ENCODE data around the gene EIPR1.

Gene EIPR1

DNA sequence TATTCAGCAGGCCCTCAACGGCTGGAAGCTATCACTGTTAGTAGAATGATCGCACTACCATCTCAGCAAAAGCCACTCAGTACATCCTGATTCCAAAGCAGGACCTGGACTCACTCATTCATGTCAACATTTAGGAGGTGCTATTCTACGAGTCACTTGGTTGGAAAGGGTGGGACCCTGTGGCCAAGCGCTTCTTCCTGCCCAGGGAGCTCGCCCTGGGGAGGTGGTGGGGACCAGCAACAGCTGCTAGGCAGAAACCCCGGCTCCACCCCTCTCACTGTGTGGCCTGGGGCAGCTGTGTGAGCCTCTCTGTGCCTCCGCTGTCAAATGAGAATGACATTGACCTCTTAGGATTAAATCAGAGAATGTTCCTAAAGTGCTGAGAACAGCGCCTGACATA, 231.4 kb downstream of the EIPR1 start:
- no peak overlapping the region for H3K4me3 ChIP-seq (ENCODE audit: low read depth, low read length)
- no peak overlapping the region for H4K8ac ChIP-seq (ENCODE audit: low read depth, low read length)
- no peaks in the 10 kb centered on the region for H3K27me3 ChIP-seq (ENCODE audit: insufficient read depth, low read length)
- no peaks in the 10 kb centered on the region for H3K79me2 ChIP-seq (ENCODE audit: control insufficient read depth, insufficient read depth, low read length, poor library complexity)
- no peak overlapping the region for H4K91ac ChIP-seq (ENCODE audit: low read depth, low read length)
- H3K27ac ChIP-seq (ENCODE audit: low read depth, low read length): no peak overlapping the region
- no peak overlapping the region for H3K4me2 ChIP-seq (ENCODE audit: low read length)
- H3K9me3 ChIP-seq (ENCODE audit: insufficient read depth, low read depth, low read length): peaks cover 2% of the 10 kb centered on the region
- no peak overlapping the region for H2BK12ac ChIP-seq (ENCODE audit: low read length)
- no peak overlapping the region for H4K12ac ChIP-seq (ENCODE audit: low read depth, low read length)
- no peak overlapping the region for H3K18ac ChIP-seq (ENCODE audit: low read length)
- no peak overlapping the region for H2AK5ac ChIP-seq (ENCODE audit: low read length)
- no peaks in the 10 kb centered on the region for H3K79me1 ChIP-seq (ENCODE audit: low read length)
- WGBS (ENCODE audit: extremely low coverage, insufficient coverage, insufficient read length): no CpG with 5 or more reads among the region's 8 CpGs
- no peak overlapping the region for H3K4ac ChIP-seq (ENCODE audit: low read depth, low read length)
- H2BK5ac ChIP-seq (ENCODE audit: low read depth, low read length, poor library complexity): no peak overlapping the region
- no peak for DNase-seq
- no peak overlapping the region for H3K9ac ChIP-seq (ENCODE audit: low read length)
- H3K23ac ChIP-seq (ENCODE audit: low read length): no peak overlapping the region
- no peak overlapping the region for H2AFZ ChIP-seq (ENCODE audit: insufficient read depth, low read length, poor library complexity)
- H3K14ac ChIP-seq (ENCODE audit: low read length): no peak overlapping the region
- no peaks in the 10 kb centered on the region for H3K4me1 ChIP-seq (ENCODE audit: control insufficient read depth in 1 of 2, insufficient read depth in 2 of 2, low read length in 2 of 2)
- no peaks in the 10 kb centered on the region for H3K36me3 ChIP-seq (ENCODE audit: control insufficient read depth in 1 of 2, insufficient read depth in 2 of 2, low read length in 2 of 2)
- no peak overlapping the region for H2BK120ac ChIP-seq (ENCODE audit: insufficient read depth, low read length, poor library complexity)

DNA sequence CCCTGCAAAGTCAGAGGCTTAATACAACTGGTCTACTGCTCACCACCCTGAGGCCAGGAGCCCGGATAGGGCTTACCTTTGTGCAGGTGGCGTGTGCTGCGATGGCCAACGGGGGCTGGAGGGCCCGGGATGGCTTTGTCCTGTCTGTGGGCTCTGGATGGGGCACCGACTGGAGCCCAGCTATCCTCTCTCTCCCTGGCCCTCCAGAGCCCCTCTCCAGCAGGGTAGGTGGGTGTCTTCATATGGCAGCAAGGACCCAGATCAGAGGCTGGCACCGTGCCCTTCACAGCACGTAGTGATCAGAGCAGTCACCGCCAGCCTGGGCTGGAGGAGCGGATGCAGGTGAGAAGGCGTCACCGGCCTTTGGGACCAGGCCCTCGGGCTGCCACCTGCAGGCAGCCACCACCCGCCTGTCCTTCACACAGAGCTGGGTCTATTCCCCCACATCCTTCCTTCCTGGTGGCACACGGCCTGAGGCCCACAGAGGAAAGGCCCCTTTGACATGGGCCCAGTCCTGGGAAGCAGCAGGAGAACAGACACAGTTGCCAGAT, 232.1 kb downstream of the EIPR1 start:
- Histone ChIP-seq H3K4me3 (ENCODE audit: low read depth, low read length) (no peak overlapping the region), H2AFZ (ENCODE audit: insufficient read depth, low read length, poor library complexity) (no peak overlapping the region), H3K23ac (ENCODE audit: low read length) (no peak overlapping the region), H3K14ac (ENCODE audit: low read length) (no peak overlapping the region), H2BK5ac (ENCODE audit: low read depth, low read length, poor library complexity) (no peak overlapping the region), H3K4ac (ENCODE audit: low read depth, low read length) (no peak overlapping the region), H2BK120ac (ENCODE audit: insufficient read depth, low read length, poor library complexity) (no peak overlapping the region), H3K4me2 (ENCODE audit: low read length) (no peak overlapping the region), H3K18ac (ENCODE audit: low read length) (no peak overlapping the region), H3K27me3 (ENCODE audit: insufficient read depth, low read length) (no peaks in the 10 kb centered on the region), H2BK12ac (ENCODE audit: low read length) (no peak overlapping the region), H3K9ac (ENCODE audit: low read length) (no peak overlapping the region), H3K36me3 (ENCODE audit: control insufficient read depth in 1 of 2, insufficient read depth in 2 of 2, low read length in 2 of 2) (no peaks in the 10 kb centered on the region), H3K79me1 (ENCODE audit: low read length) (no peaks in the 10 kb centered on the region), H3K9me3 (ENCODE audit: insufficient read depth, low read depth, low read length) (peaks cover 2% of the 10 kb centered on the region), H4K8ac (ENCODE audit: low read depth, low read length) (no peak overlapping the region), H3K79me2 (ENCODE audit: control insufficient read depth, insufficient read depth, low read length, poor library complexity) (no peaks in the 10 kb centered on the region), H3K4me1 (ENCODE audit: control insufficient read depth in 1 of 2, insufficient read depth in 2 of 2, low read length in 2 of 2) (no peaks in the 10 kb centered on the region), H4K91ac (ENCODE audit: low read depth, low read length) (no peak overlapping the region), H2AK5ac (ENCODE audit: low read length) (no peak overlapping the region), H3K27ac (ENCODE audit: low read depth, low read length) (no peak overlapping the region), H4K12ac (ENCODE audit: low read depth, low read length) (no peak overlapping the region)
- DNase-seq: no peak
- no CpG with 5 or more reads among the region's 15 CpGs for WGBS (ENCODE audit: extremely low coverage, insufficient coverage, insufficient read length)

DNA sequence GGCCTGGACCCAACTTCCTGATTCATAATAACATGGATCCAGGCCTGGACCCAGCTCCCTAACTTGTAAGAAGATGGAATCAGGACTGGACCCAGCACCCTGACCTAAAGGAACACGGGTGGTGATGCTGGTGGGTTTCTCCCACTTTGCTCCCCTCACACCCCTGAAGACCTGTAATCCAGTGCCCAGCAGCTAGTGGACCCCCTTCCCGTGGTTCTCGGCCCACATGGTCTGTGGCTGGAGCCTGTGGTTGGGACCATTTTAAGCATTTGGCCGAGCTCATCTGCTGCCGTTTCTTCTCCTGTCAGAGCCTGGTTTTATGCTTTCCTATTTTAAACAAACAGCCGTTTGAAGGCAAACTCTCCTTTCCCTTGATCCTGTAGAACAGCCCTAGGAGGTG, 232.8 kb downstream of the EIPR1 start:
- no peak overlapping the region for H3K4me3 ChIP-seq (ENCODE audit: low read depth, low read length)

DNA sequence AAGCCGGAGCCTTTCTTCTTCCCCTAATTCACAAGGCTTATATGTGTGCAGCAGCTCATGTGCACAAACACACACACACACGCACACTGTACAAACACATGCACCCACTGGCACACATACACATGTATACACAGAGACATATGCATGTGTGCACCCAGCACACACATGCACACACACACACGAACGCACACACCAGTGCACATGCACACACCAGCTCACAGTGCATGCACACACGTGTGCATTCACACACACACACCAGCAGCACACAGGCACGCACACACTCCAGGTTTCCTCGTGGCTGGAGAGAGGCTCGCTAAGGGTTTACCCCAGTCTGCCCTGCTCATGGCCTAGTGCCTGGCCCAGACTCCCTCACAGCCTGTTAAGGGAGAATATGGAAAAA, 234.0 kb downstream of the EIPR1 start:
- Histone ChIP-seq H2AFZ (ENCODE audit: insufficient read depth, low read length, poor library complexity) (no peak overlapping the region), H3K36me3 (ENCODE audit: control insufficient read depth in 1 of 2, insufficient read depth in 2 of 2, low read length in 2 of 2) (no peaks in the 10 kb centered on the region), H3K27ac (ENCODE audit: low read depth, low read length) (no peak overlapping the region), H3K4me1 (ENCODE audit: control insufficient read depth in 1 of 2, insufficient read depth in 2 of 2, low read length in 2 of 2) (no peaks in the 10 kb centered on the region), H3K23ac (ENCODE audit: low read length) (peak overlapping the region; percentile 67), H3K4me2 (ENCODE audit: low read length) (no peak overlapping the region), H3K14ac (ENCODE audit: low read length) (no peak overlapping the region), H3K4ac (ENCODE audit: low read depth, low read length) (no peak overlapping the region), H4K12ac (ENCODE audit: low read depth, low read length) (no peak overlapping the region), H3K4me3 (ENCODE audit: low read depth, low read length) (peak overlapping the region; percentile 30), H2BK5ac (ENCODE audit: low read depth, low read length, poor library complexity) (no peak overlapping the region), H3K9me3 (ENCODE audit: insufficient read depth, low read depth, low read length) (peaks cover 2% of the 10 kb centered on the region), H3K27me3 (ENCODE audit: insufficient read depth, low read length) (no peaks in the 10 kb centered on the region), H4K91ac (ENCODE audit: low read depth, low read length) (no peak overlapping the region), H2BK120ac (ENCODE audit: insufficient read depth, low read length, poor library complexity) (no peak overlapping the region), H2AK5ac (ENCODE audit: low read length) (no peak overlapping the region), H2BK12ac (ENCODE audit: low read length) (no peak overlapping the region), H3K79me2 (ENCODE audit: control insufficient read depth, insufficient read depth, low read length, poor library complexity) (no peaks in the 10 kb centered on the region), H3K9ac (ENCODE audit: low read length) (no peak overlapping the region), H3K79me1 (ENCODE audit: low read length) (no peaks in the 10 kb centered on the region), H4K8ac (ENCODE audit: low read depth, low read length) (no peak overlapping the region), H3K18ac (ENCODE audit: low read length) (no peak overlapping the region)
- no CpG with 5 or more reads among the region's 8 CpGs for WGBS (ENCODE audit: extremely low coverage, insufficient coverage, insufficient read length)
- DNase-seq: no peak

More for the DNA sequence above, 232.8 kb downstream of the EIPR1 start:
- H4K8ac ChIP-seq (ENCODE audit: low read depth, low read length): no peak overlapping the region
- no peaks in the 10 kb centered on the region for H3K79me1 ChIP-seq (ENCODE audit: low read length)
- no peak overlapping the region for H3K14ac ChIP-seq (ENCODE audit: low read length)
- H2BK5ac ChIP-seq (ENCODE audit: low read depth, low read length, poor library complexity): no peak overlapping the region
- H4K91ac ChIP-seq (ENCODE audit: low read depth, low read length): no peak overlapping the region
- WGBS (ENCODE audit: extremely low coverage, insufficient coverage, insufficient read length): no CpG with 5 or more reads among the region's 6 CpGs
- H3K4ac ChIP-seq (ENCODE audit: low read depth, low read length): no peak overlapping the region
- no peak overlapping the region for H3K27ac ChIP-seq (ENCODE audit: low read depth, low read length)
- no peak overlapping the region for H3K23ac ChIP-seq (ENCODE audit: low read length)
- no peak overlapping the region for H2AK5ac ChIP-seq (ENCODE audit: low read length)
- no peak overlapping the region for H3K4me2 ChIP-seq (ENCODE audit: low read length)
- no peaks in the 10 kb centered on the region for H3K4me1 ChIP-seq (ENCODE audit: control insufficient read depth in 1 of 2, insufficient read depth in 2 of 2, low read length in 2 of 2)
- H3K18ac ChIP-seq (ENCODE audit: low read length): no peak overlapping the region
- no peak overlapping the region for H3K9ac ChIP-seq (ENCODE audit: low read length)
- H4K12ac ChIP-seq (ENCODE audit: low read depth, low read length): no peak overlapping the region
- H2AFZ ChIP-seq (ENCODE audit: insufficient read depth, low read length, poor library complexity): no peak overlapping the region
- no peak overlapping the region for H2BK12ac ChIP-seq (ENCODE audit: low read length)
- peaks cover 2% of the 10 kb centered on the region for H3K9me3 ChIP-seq (ENCODE audit: insufficient read depth, low read depth, low read length)
- no peaks in the 10 kb centered on the region for H3K27me3 ChIP-seq (ENCODE audit: insufficient read depth, low read length)
- H2BK120ac ChIP-seq (ENCODE audit: insufficient read depth, low read length, poor library complexity): no peak overlapping the region
- H3K36me3 ChIP-seq (ENCODE audit: control insufficient read depth in 1 of 2, insufficient read depth in 2 of 2, low read length in 2 of 2): no peaks in the 10 kb centered on the region
- DNase-seq: no peak
- no peaks in the 10 kb centered on the region for H3K79me2 ChIP-seq (ENCODE audit: control insufficient read depth, insufficient read depth, low read length, poor library complexity)
